WERI-Rb-1 (cell line): Measurements from ENCODE around the gene NPTX1.
A peak's percentile ranks its signal among the peaks of the same experiment; 100 is the strongest.

Experiments
- DNase-seq: peaks from one replicate; pipeline ENCODE4 v3.0.0-alpha.2; 2020
- H3K27ac ChIP-seq: fragments of 250-450 bp; sonication (Bioruptor Pico); 2 replicates; pipeline ENCODE4 v1.5.1; 2020; ENCODE audit warnings: mild to moderate bottlenecking, moderate library complexity
- H3K27me3 ChIP-seq: fragments of 250-450 bp; sonication (Bioruptor Pico); 2 replicates; pipeline ENCODE4 v1.5.1; 2021; ENCODE audit warnings: mild to moderate bottlenecking, low read depth, moderate library complexity; ENCODE audit not compliant: insufficient read depth, severe bottlenecking
- H3K36me3 ChIP-seq: fragments of 250-450 bp; sonication (Bioruptor Pico); 2 replicates; pipeline ENCODE4 v1.5.1; 2020; ENCODE audit warnings: mild to moderate bottlenecking, moderate library complexity
- H3K4me3 ChIP-seq: 2 replicates; pipeline ENCODE4 v1.5.1; 2011; ENCODE audit warnings: low read depth, mild to moderate bottlenecking, control low read depth, low read length
- H3K9me3 ChIP-seq: fragments of 250-450 bp; sonication (Bioruptor Pico); 2 replicates; pipeline ENCODE4 v1.5.1; 2021; ENCODE audit warnings: mild to moderate bottlenecking, moderate library complexity; ENCODE audit not compliant: severe bottlenecking
- TF ChIP-seq, protein P1 (sequence below): IDR thresholded peaks from 2 replicates; pipeline ENCODE4 v1.5.1; 2011; ENCODE audit warnings: low read depth, mild to moderate bottlenecking, control low read depth, inconsistent platforms, low read length

Gene NPTX1

DNA sequence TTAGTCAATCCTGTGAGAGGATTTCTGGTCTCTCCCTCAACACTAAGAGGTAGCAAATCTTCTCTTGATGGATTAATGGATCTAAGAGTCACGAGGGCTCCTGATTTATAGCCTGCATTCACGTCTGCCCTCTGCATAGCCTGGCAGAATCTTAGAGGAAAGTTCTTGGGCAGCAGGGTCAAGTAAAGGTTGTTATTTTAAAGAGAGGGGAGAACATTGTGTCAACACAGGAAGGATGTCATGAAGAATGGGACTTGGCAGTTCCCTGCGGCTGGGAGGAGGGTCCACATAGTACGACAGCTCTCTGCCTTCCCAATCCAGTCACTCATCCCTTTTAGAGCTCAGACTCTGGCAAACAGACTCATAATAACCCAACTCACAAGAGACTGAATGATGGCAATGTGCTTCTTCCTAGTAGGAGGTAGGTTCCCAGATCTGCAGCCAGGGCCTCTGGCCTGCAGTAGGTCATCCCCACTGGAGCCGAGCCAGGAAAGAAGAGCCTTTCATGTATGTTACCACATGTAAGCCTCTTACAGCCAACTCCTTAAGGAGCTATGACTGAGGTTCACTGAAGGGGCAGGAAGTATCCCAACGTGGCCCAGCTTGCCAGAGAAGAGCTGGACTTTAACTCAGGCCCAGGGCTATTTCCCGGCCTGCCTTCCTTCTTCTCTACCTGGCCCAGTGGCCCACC, 42.8 kb upstream of the NPTX1 start:
- peak overlapping the region; percentile 83 for H3K27ac ChIP-seq
- H3K9me3 ChIP-seq = peaks cover 3% of the 10 kb centered on the region
- H3K4me3 ChIP-seq = 0 out of 2 replicates have a peak overlapping the region, but pooled peaks have one; percentile 13
- no peaks in the 10 kb centered on the region for H3K27me3 ChIP-seq
- H3K36me3 ChIP-seq = no peaks in the 10 kb centered on the region
- DNase-seq = peak; percentile 91
- TF ChIP-seq, protein P1, sequence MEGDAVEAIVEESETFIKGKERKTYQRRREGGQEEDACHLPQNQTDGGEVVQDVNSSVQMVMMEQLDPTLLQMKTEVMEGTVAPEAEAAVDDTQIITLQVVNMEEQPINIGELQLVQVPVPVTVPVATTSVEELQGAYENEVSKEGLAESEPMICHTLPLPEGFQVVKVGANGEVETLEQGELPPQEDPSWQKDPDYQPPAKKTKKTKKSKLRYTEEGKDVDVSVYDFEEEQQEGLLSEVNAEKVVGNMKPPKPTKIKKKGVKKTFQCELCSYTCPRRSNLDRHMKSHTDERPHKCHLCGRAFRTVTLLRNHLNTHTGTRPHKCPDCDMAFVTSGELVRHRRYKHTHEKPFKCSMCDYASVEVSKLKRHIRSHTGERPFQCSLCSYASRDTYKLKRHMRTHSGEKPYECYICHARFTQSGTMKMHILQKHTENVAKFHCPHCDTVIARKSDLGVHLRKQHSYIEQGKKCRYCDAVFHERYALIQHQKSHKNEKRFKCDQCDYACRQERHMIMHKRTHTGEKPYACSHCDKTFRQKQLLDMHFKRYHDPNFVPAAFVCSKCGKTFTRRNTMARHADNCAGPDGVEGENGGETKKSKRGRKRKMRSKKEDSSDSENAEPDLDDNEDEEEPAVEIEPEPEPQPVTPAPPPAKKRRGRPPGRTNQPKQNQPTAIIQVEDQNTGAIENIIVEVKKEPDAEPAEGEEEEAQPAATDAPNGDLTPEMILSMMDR = no peak

DNA sequence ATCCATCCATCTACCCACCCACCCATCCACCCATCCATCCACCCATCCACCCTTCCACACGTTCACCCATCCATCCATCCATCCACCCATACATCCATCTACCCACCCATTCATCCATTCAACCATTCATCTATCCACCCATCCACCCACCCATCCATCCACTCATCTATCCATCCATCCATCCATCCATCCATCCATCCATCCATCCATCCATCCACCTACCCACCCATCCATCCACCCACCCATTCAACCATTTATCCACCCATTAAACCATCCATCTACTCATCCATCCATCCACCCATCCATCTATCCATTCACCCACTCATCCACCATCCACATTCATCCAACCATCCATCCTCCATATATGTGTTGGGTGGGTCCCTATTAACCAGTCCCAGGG, 42.0 kb upstream of the NPTX1 start:
- Histone ChIP-seq H3K27ac (peak overlapping the region; percentile 83), H3K9me3 (peaks cover 3% of the 10 kb centered on the region), H3K4me3 (peak overlapping the region; percentile 8; the same call in 1 of the 2 replicates), H3K36me3 (no peaks in the 10 kb centered on the region), H3K27me3 (no peaks in the 10 kb centered on the region)
- TF ChIP-seq, protein P1 = no peak
- DNase-seq = no peak

DNA sequence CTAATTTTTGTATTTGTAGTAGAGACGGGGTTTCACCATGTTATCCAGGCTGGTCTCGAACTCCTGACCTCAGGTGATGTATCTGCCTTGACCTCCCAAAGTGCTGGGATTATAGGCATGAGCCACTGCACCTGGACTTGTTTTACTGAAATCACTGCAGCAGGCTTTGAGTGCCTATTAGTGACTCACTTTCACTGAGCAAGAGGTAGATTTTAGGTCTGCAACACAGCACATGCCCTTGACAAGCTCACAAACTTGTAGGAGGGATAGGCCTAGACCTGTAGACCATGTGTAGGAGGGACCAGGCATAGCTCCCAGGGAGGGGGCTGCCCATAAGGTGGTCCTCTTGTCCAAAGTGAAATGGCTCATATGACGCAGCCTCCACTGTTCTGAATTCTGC, 41.2 kb upstream of the NPTX1 start:
- TF ChIP-seq, protein P1 = no peak
- no peak for DNase-seq
- Histone ChIP-seq H3K27ac (peak overlapping the region; percentile 35), H3K9me3 (no peaks in the 10 kb centered on the region), H3K4me3 (no peak overlapping the region), H3K27me3 (no peaks in the 10 kb centered on the region), H3K36me3 (no peaks in the 10 kb centered on the region)

DNA sequence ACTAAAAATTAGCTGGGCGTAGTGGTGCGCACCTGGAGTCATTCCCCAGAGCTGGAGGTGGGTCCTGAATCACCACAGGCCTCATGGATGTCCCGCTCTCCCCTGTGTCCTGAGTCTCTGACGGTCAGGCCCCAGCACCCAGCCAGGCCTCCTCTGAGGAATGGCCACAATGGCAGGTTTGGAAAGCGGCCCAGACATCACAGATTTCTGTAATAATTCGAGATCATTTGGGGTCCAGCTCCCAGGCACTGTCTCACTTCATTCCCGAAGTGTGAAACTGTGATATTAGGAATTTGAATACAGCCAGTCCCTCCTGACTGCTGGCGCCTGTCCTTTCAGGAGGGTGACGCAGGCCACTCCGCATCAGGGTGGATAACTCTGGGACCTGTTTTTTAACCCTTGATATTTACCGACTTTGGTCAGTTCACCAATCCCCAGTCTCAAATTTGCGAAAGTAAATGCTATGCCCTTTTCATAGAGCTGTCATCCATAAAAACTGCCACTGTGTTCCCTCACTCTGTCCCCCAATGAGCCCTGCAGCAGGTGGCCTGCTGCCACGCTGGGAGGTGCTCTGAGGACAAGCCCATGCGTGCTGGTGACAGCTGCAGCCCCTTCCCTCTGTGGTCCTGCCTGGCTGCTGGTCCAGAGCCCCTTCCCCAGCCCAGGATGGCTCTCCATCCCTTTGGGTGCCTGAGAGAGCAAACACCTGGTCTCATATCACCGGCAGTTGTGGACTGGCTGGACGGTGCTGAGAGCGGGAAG, 39.9 kb upstream of the NPTX1 start:
- Histone ChIP-seq H3K4me3 (no peak overlapping the region), H3K27ac (peak overlapping the region; percentile 49), H3K9me3 (no peaks in the 10 kb centered on the region), H3K36me3 (no peaks in the 10 kb centered on the region), H3K27me3 (no peaks in the 10 kb centered on the region)
- TF ChIP-seq, protein P1 = no peak
- DNase-seq = peak; percentile 73

DNA sequence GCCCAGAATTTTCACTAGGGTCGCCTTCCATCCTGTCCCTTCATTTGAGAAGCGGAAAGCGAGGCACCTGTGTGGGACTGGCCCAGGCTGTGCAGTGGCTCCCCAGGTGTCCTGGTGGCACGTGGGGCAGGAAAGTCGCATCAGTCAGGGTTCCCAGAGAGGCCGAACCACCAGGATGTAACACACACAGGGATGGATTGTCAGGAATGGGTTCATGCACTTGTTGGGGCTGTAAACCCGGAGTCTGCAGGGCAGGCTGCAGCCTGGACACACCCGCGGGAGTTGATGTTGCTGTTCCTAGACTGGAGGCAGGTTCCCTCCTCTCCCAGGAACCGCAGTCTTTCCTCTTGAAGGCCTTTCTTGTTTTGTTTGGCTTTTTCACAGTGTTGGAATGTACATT, 37.5 kb upstream of the NPTX1 start:
- Histone ChIP-seq H3K27me3 (no peaks in the 10 kb centered on the region), H3K9me3 (no peaks in the 10 kb centered on the region), H3K27ac (no peak overlapping the region), H3K4me3 (no peak overlapping the region), H3K36me3 (no peaks in the 10 kb centered on the region)
- TF ChIP-seq, protein P1 = no peak
- no peak for DNase-seq
